GM12878 (cell line): ENCODE data around the gene STK11. TPM values are rescaled to one million over a fixed set of nuclear protein-coding genes. Genes with fewer than 3 reads are reported as not detected.

Source experiments
- ATAC-seq: fragments of 200-7000 bp; cut with Tn5 transposase; 3 replicates; pipeline ENCODE4 v1.9.1; 2020; ENCODE audit warnings: mild to moderate bottlenecking, moderate library complexity
- BruUV-seq: library from RNA; stranded (reverse); fragments of 400-500 nt; replicated peaks from 2 replicates; lab custom pipeline; 2021; lab: Mats Ljungman, UMichigan
- CTCF ChIA-PET: fragments of 300-600 bp; sonication (Branson Sonifier 250); formaldehyde crosslinking; extraction: SDS; loops from one replicate; lab custom pipeline; 2021; ENCODE audit warnings: inconsistent platforms; lab: Yijun Ruan, JAX
- POLR2A ChIA-PET: fragments of 350-600 bp; formaldehyde crosslinking; extraction: SDS; loops from one replicate; lab custom pipeline; 2021; ENCODE audit warnings: inconsistent platforms; lab: Charles Lee
- RAD21 ChIA-PET: fragments of 300-600 bp; sonication (Branson Sonifier 250); formaldehyde crosslinking; loops from one replicate; lab custom pipeline; 2023; ENCODE audit warnings: antibody characterized with exemption; ENCODE audit not compliant: unreplicated experiment; lab: Charles Lee
- SMC1A ChIA-PET: fragments of 300-600 bp; sonication (Branson Sonifier 250); formaldehyde crosslinking; loops from one replicate; lab custom pipeline; 2023; ENCODE audit not compliant: unreplicated experiment, uncharacterized antibody; lab: Charles Lee
- DNase-seq: peaks from one replicate; pipeline ENCODE4 v3.0.0-alpha.2; 2011; ENCODE audit warnings: low read depth, low spot score
- FAIRE-seq: peaks from 3 replicates; lab custom pipeline; 2011; peaks lifted over from hg19 to GRCh38; lab: Jason Lieb, UNC
- H2AFZ ChIP-seq: 2 replicates; pipeline ENCODE4 v1.6.0; 2011; ENCODE audit warnings: low read depth, low read length, control low read depth; ENCODE audit not compliant: control insufficient read depth
- H3K27ac ChIP-seq: 2 replicates; pipeline ENCODE4 v1.5.1; 2011; ENCODE audit warnings: control low read depth; ENCODE audit not compliant: control insufficient read depth, insufficient read depth
- H3K27me3 ChIP-seq, 2 experiments: replicated peaks in 1 of 2; 2 replicates each; pipeline versions ENCODE4 v1.6.0 to v1.6.1; 2011; ENCODE audit warnings: low read length in 1 of 2; ENCODE audit not compliant: control insufficient read depth in 2 of 2, insufficient read depth in 2 of 2
- H3K36me3 ChIP-seq, 2 experiments: 2 replicates each; pipeline ENCODE4 v1.5.1; 2011; ENCODE audit warnings: low read length in 1 of 2; ENCODE audit not compliant: control insufficient read depth in 2 of 2, insufficient read depth in 2 of 2
- H3K4me1 ChIP-seq: 2 replicates; pipeline ENCODE4 v1.6.1; 2011; ENCODE audit warnings: mild to moderate bottlenecking, low read length, moderate library complexity, mixed read lengths; ENCODE audit not compliant: control insufficient read depth, insufficient read depth
- H3K4me2 ChIP-seq: 2 replicates; pipeline ENCODE4 v1.6.0; 2011; ENCODE audit warnings: control low read depth; ENCODE audit not compliant: control insufficient read depth, insufficient read depth
- H3K4me3 ChIP-seq: fragments of 200-600 bp; sonication (generic); 2 replicates; pipeline ENCODE4 v1.5.1; 2016
- H3K79me2 ChIP-seq: 2 replicates; pipeline ENCODE4 v1.6.0; 2011; ENCODE audit warnings: low read length; ENCODE audit not compliant: control insufficient read depth, insufficient read depth
- H3K9ac ChIP-seq: 2 replicates; pipeline ENCODE4 v1.8.0; 2011; ENCODE audit warnings: low read length, control low read depth, mixed read lengths; ENCODE audit not compliant: control insufficient read depth, insufficient read depth
- H3K9me3 ChIP-seq: replicated peaks from 3 replicates; pipeline ENCODE4 v1.5.1; 2011; ENCODE audit warnings: mild to moderate bottlenecking, low read length; ENCODE audit not compliant: control insufficient read depth, insufficient read depth
- H4K20me1 ChIP-seq: 2 replicates; pipeline ENCODE4 v1.6.0; 2011; ENCODE audit not compliant: control insufficient read depth, insufficient read depth
- CHD1 ChIP-seq: IDR thresholded peaks from 2 replicates; pipeline ENCODE4 v1.6.1; 2012; ENCODE audit warnings: low read depth, low read length, improper control_type of control experiment
- CREM ChIP-seq: IDR thresholded peaks from 2 replicates; pipeline ENCODE4 v1.6.1; 2014; ENCODE audit warnings: antibody characterized with exemption, low read depth
- CUX1 ChIP-seq: IDR thresholded peaks from 2 replicates; pipeline ENCODE4 v1.6.1; 2012; ENCODE audit warnings: improper control_type of control experiment, low read depth, low read length; ENCODE audit not compliant: insufficient replicate concordance
- PAX5 ChIP-seq: IDR thresholded peaks from 2 replicates; pipeline ENCODE4 v1.6.1; 2011; ENCODE audit warnings: low read depth, low read length, borderline replicate concordance
- RB1 ChIP-seq: fragments of 450-650 bp; formaldehyde crosslinking; IDR thresholded peaks from 2 replicates; pipeline ENCODE4 v1.6.1; 2017; ENCODE audit warnings: mild to moderate bottlenecking, borderline replicate concordance
- TCF7 ChIP-seq: IDR thresholded peaks from 2 replicates; pipeline ENCODE4 v1.6.1; 2014; ENCODE audit warnings: antibody characterized with exemption, borderline replicate concordance
- YY1 ChIP-seq: IDR thresholded peaks from 2 replicates; pipeline ENCODE4 v1.6.1; 2011; ENCODE audit warnings: low read depth, mild to moderate bottlenecking, low read length
- ZBTB11 ChIP-seq: fragments of 450-650 bp; formaldehyde crosslinking; IDR thresholded peaks from 2 replicates; pipeline ENCODE4 v1.5.0; 2022; ENCODE audit warnings: mild to moderate bottlenecking, missing genetic modification characterization
- ZNF592 ChIP-seq: fragments of 450-650 bp; IDR thresholded peaks from 2 replicates; pipeline ENCODE4 v1.6.1; 2017; ENCODE audit warnings: mild to moderate bottlenecking, moderate library complexity
- WGBS: methylation state at CpG from one replicate; pipeline ENCODE4 v1.1.6; 2016; ENCODE audit warnings: low lambda C conversion rate; ENCODE audit not compliant: insufficient replicate concordance, insufficient coverage; ENCODE audit errors: missing lambda C conversion rate; 5-methylcytosine and 5-hydroxymethylcytosine counted together
- in situ Hi-C: fragments of 300-500 bp; cut with MboI; formaldehyde crosslinking; loops from 9 replicates; pipeline ENCODE4 v1.14.3; 2018; ENCODE audit warnings: mixed read lengths
- intact Hi-C: fragments of 100-400 bp; cut with micrococcal nuclease; formaldehyde crosslinking; loops from one replicate; pipeline ENCODE4 v1.14.2; 2022; ENCODE audit not compliant: unreplicated experiment
- polyA plus RNA-seq, 11 experiments: library from polyadenylated mRNA; depleted of rRNA in 4 of 11; unstranded in 6 of 11; stranded (reverse) in 5 of 11; fragments of >200 nt; fragmentation: Nextera tagmentation in 4 of 11; fragmentation: Illumina TruSeq in 1 of 11; extraction: Ambion mirVana in 4 of 11; extraction: Trizol in 1 of 11; gene quantifications; 1 replicate in 1 of 11; 2 replicates in 10 of 11; pipeline versions ENCODE4 v1.2.1 to v1.2.3, GENCODE V29; 2011 to 2016; ENCODE audit warnings: inconsistent platforms in 2 of 11, missing spikeins in 2 of 11, low read depth in 1 of 11
- total RNA-seq, 4 experiments: library from RNA; depleted of rRNA in 3 of 4; stranded (reverse); fragments of >200 nt in 3 of 4; fragmentation: Illumina TruSeq in 1 of 4; extraction: Trizol in 1 of 4; gene quantifications; 2 replicates each; pipeline versions ENCODE4 v1.2.1 to v1.2.3, GENCODE V29; 2013 to 2021

The STK11 gene
- total and polyA plus RNA-seq, 10 of the 15 experiments (the other 5 are each of a cell fraction or from before 2014, with no cell fraction given) = 0.33 to 71.0 (median 23.8) TPM

- TF ChIP-seq ZNF592 = no peak
- no peak for TF ChIP-seq YY1
- no peak for TF ChIP-seq TCF7
Measured at GRCh38 chr19:1225440-1226226, 20.1 kb downstream of the STK11 start (continued).

- no TSS peak for BruUV-seq
- in situ Hi-C loops (no loop called here), intact Hi-C loops (no loop called here)
- CTCF ChIA-PET = interaction anchor here (0.6 to 1.7 kb wide), 2 partner anchors 113 to 225 kb away, joined by 4 to 7 read pairs; no protein-coding TSS in a partner anchor
- Histone ChIP-seq H3K4me3 (no peak overlapping the region), H3K4me2 (no peak overlapping the region), H3K36me3 (peaks cover 0 to 14% of the 10 kb centered on the region in 2 experiments; a peak in 2 of 4 replicates), H3K9ac (no peak overlapping the region), H3K27me3 (no peaks in the 10 kb centered on the region), H3K9me3 (no peaks in the 10 kb centered on the region), H3K79me2 (no peaks in the 10 kb centered on the region), H2AFZ (no peak overlapping the region), H4K20me1 (no peaks in the 10 kb centered on the region), H3K27ac (no peak overlapping the region), H3K4me1 (no peaks in the 10 kb centered on the region)
- RAD21 ChIA-PET = no interaction called here
- DNase-seq (no peak), ATAC-seq (no peak), FAIRE-seq (no peak)
- WGBS = 97% methylated on average over 8 of the region's 11 CpGs
- SMC1A ChIA-PET = no interaction called here
- POLR2A ChIA-PET = no interaction called here
- no peak for TF ChIP-seq ZBTB11 (CRISPR knock-in tag)
- no peak for TF ChIP-seq CUX1
- no peak for TF ChIP-seq CHD1
- TF ChIP-seq PAX5 = no peak
- TF ChIP-seq CREM = no peak
- no peak for TF ChIP-seq RB1
Measured at GRCh38 chr19:1226227-1226518, 20.6 kb downstream of the STK11 start.
